Measurements from ENCODE around the gene PLPPR1. TPM values are rescaled to one million over a fixed set of nuclear protein-coding genes. Genes with fewer than 3 reads are reported as not detected.

The PLPPR1 gene
- total RNA-seq, 1 donor from 2014 or later = not detected

DNA sequence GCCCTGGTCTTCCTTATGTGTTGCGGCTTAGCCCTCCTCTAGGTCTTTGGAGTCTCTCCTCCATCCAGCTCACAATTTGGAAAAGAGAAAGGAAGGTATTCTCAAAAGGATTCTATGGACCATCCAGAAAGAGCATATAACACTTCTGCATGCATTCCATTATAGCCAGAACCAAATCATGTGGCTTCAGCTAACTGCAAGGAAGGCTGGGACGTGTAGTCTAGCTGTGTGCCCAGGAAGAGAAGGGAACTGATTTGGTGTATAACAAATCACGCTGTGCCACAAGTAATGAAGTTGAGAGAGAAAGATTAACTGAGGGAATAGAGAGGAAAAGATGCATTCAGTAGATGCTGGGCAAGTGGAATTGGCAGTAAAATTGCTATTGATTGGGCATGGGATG is 43.7 kb downstream of the PLPPR1 start:
- H3K4me1 Mint-ChIP-seq (ENCODE audit: unreplicated experiment) = no peaks in the 10 kb centered on the region
- TF ChIP-seq, protein P1, sequence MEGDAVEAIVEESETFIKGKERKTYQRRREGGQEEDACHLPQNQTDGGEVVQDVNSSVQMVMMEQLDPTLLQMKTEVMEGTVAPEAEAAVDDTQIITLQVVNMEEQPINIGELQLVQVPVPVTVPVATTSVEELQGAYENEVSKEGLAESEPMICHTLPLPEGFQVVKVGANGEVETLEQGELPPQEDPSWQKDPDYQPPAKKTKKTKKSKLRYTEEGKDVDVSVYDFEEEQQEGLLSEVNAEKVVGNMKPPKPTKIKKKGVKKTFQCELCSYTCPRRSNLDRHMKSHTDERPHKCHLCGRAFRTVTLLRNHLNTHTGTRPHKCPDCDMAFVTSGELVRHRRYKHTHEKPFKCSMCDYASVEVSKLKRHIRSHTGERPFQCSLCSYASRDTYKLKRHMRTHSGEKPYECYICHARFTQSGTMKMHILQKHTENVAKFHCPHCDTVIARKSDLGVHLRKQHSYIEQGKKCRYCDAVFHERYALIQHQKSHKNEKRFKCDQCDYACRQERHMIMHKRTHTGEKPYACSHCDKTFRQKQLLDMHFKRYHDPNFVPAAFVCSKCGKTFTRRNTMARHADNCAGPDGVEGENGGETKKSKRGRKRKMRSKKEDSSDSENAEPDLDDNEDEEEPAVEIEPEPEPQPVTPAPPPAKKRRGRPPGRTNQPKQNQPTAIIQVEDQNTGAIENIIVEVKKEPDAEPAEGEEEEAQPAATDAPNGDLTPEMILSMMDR (IDR thresholded peaks at IDR 0.05) = no peak
- H3K36me3 Mint-ChIP-seq (ENCODE audit: unreplicated experiment) = no peaks in the 10 kb centered on the region
- H3K9me3 Mint-ChIP-seq (ENCODE audit: unreplicated experiment) = no peaks in the 10 kb centered on the region
- H3K27ac Mint-ChIP-seq (ENCODE audit: unreplicated experiment) = no peak overlapping the region
- DNase-seq (ENCODE audit: extremely low spot score, unreplicated experiment) = no peak
- no peaks in the 10 kb centered on the region for H3K27me3 Mint-ChIP-seq (ENCODE audit: unreplicated experiment)
- no peak overlapping the region for H3K4me3 Mint-ChIP-seq (ENCODE audit: unreplicated experiment)

DNA sequence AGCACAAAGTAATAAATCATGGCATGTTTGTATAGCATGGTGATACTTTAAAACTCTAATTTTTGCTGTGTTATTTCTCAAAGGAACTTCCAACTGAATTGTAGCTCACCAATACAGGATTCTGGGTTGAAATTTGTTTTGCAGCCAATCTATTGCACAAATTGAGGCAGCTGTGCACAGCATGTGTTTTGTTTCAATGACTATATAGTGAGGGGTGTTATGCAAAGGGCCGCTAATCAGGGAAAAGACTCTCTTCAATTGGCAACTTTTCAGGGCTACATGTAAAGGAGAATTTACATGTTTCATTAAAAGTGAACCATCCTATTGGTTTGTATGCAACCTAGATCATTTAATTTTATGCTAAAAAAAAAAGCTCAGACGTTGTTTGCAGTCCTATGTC is 44.6 kb downstream of the PLPPR1 start:
- Mint-ChIP-seq H3K9me3 (ENCODE audit: unreplicated experiment) (no peaks in the 10 kb centered on the region), H3K27me3 (ENCODE audit: unreplicated experiment) (no peaks in the 10 kb centered on the region), H3K4me1 (ENCODE audit: unreplicated experiment) (no peaks in the 10 kb centered on the region), H3K4me3 (ENCODE audit: unreplicated experiment) (no peak overlapping the region), H3K36me3 (ENCODE audit: unreplicated experiment) (no peaks in the 10 kb centered on the region), H3K27ac (ENCODE audit: unreplicated experiment) (no peak overlapping the region)
- TF ChIP-seq, protein P1 (IDR thresholded peaks at IDR 0.05) = no peak
- DNase-seq (ENCODE audit: extremely low spot score, unreplicated experiment) = no peak

DNA sequence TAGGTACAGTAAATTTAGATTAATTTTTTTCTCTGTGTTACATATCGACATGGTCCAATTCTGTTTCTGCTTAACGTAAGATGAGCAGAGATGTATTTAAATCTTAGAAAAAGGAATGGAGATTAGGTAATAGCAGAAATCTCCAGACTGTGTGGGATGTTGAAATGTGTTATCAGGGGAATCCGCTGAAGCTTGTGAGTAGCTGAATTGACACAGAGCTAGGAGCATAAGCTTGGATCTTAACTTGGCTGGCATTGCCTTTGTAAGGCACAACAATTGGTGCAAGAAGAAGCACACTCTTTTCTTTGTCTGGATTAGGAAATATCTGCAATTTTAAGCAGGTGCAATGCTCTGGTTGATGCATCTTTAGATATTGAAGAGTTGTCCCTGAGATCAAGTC is 53.1 kb downstream of the PLPPR1 start:
- no peaks in the 10 kb centered on the region for H3K27me3 Mint-ChIP-seq (ENCODE audit: unreplicated experiment)
- H3K36me3 Mint-ChIP-seq (ENCODE audit: unreplicated experiment) = no peaks in the 10 kb centered on the region
- no peak for DNase-seq (ENCODE audit: extremely low spot score, unreplicated experiment)
- H3K4me1 Mint-ChIP-seq (ENCODE audit: unreplicated experiment) = no peaks in the 10 kb centered on the region
- H3K4me3 Mint-ChIP-seq (ENCODE audit: unreplicated experiment) = no peak overlapping the region
- no peak overlapping the region for H3K27ac Mint-ChIP-seq (ENCODE audit: unreplicated experiment)
- TF ChIP-seq, protein P1 (IDR thresholded peaks at IDR 0.05) = no peak
- no peaks in the 10 kb centered on the region for H3K9me3 Mint-ChIP-seq (ENCODE audit: unreplicated experiment)

DNA sequence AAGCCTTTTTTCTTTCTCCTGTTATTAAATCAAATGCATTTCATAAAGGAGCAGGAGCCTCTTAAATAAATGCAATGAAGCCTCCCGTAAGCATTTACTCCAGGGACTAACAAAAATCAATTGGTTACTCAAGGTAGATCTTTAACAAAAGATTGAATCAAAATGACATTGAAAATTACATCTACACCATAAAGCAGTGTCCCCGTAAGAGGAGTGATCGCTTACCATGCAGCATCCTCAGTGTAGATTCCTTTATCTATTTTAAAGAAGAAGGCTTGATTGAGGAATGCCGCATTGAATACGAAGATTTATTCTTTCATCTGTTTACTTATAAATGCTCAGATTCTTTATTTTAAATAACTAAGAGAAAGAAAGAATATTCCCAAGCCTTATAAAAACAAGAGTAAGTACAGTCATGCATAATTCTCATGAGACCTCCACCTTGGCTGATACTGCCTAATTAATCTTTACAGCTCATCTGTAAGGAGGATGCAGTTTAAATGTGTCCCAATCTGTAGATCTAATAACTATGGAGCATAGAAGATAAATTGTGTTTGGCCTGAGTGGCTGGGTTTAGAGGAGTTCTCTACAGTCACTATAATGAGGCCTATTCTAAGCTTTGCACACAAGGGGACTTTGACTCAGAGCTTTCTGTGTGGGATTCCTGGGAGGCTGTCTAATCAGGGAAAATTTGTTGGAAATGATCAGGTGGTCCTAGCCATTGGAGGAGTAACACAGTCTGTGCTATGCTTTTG is 55.1 kb downstream of the PLPPR1 start:
- H3K27me3 Mint-ChIP-seq (ENCODE audit: unreplicated experiment) = no peaks in the 10 kb centered on the region
- no peaks in the 10 kb centered on the region for H3K9me3 Mint-ChIP-seq (ENCODE audit: unreplicated experiment)
- H3K4me3 Mint-ChIP-seq (ENCODE audit: unreplicated experiment) = no peak overlapping the region
- TF ChIP-seq, protein P1 (IDR thresholded peaks at IDR 0.05) = no peak
- no peaks in the 10 kb centered on the region for H3K36me3 Mint-ChIP-seq (ENCODE audit: unreplicated experiment)
- DNase-seq (ENCODE audit: extremely low spot score, unreplicated experiment) = no peak
- H3K27ac Mint-ChIP-seq (ENCODE audit: unreplicated experiment) = no peak overlapping the region
- H3K4me1 Mint-ChIP-seq (ENCODE audit: unreplicated experiment) = no peaks in the 10 kb centered on the region

DNA sequence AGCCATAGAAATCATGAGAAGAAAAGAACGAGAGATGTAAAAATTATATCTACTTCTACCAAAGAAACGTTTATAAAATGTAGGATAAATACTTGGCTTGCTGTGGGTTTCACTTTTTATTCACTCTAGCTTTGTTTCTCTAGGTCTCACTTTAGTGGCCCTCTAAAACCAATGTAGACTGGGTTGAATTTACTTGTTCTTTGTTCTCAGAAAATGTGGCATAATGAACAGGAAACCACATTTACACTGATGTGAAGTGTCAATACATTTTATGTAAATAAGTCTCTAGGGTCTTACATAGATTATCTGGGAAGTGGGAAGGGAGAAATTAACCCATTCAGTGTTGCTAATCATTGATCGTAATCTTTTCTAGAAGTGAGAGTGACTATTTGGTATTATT is 58.9 kb downstream of the PLPPR1 start:
- DNase-seq (ENCODE audit: extremely low spot score, unreplicated experiment) = no peak
- Mint-ChIP-seq H3K27me3 (ENCODE audit: unreplicated experiment) (no peaks in the 10 kb centered on the region), H3K4me1 (ENCODE audit: unreplicated experiment) (no peaks in the 10 kb centered on the region), H3K36me3 (ENCODE audit: unreplicated experiment) (no peaks in the 10 kb centered on the region), H3K9me3 (ENCODE audit: unreplicated experiment) (no peaks in the 10 kb centered on the region), H3K4me3 (ENCODE audit: unreplicated experiment) (no peak overlapping the region), H3K27ac (ENCODE audit: unreplicated experiment) (no peak overlapping the region)
- TF ChIP-seq, protein P1 (IDR thresholded peaks at IDR 0.05) = no peak
